Kidney tubule cell (primary cell): Measurements from ENCODE around the gene PNMA8A.

Experiments
- DNase-seq: peaks from one replicate; pipeline ENCODE4 v3.0.0-alpha.2; 2018; ENCODE audit warnings: low spot score

The PNMA8A gene

DNA sequence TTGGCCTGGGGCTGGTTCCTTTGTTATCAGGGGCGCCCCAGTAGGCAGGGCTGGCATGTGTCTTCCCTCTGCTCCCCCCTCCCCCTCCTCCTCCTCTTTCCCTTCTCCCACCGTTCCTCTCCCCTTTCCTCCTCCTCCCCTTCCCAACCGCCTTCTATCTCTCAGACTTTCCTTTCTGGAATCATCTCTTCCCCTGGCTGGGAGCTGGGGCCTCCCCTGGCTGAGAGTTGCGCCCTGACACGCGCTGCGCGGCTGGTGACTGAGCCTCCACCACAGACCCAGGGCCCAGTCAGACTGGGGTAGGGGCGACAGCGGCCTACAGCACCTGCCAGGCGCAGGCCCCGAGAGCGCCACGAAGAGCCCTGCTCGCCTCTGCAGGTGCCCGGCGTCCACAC lies 21.5 kb upstream of the PNMA8A start:
- DNase-seq: no peak

DNA sequence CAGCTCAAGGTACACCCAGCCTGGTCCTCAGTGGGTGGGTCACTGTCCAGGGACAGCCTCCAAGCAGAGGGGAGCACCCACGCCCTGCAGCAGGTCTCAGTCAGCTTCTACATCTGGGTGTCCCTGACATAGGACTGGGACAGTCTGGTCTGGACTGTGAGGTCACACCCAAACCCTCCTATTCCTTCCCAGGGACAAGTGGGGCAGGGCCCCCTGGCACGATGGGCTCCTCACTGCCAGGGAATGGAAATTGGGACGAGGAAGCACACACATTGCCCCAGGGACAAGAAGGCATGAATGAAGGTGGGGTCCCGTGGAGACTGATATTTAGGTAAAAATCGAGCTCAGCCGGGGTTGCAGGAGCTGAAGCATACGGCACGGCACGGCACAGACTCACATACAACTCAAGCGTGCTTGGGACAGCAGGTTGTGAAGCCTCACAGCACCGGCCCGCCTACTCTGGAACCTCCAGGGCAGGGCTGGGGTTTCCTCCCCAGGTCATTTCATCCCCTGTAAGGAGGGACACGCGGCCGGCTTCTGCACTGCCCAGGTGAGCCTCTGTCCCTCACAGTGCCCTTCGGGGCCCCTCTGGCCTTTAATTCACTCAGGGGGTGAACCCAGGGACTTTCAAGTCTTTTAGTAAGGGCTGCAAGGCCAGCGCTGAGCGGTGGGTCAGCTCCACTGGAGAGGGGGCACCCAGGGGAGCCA lies 20.8 kb upstream of the PNMA8A start:
- no peak for DNase-seq

DNA sequence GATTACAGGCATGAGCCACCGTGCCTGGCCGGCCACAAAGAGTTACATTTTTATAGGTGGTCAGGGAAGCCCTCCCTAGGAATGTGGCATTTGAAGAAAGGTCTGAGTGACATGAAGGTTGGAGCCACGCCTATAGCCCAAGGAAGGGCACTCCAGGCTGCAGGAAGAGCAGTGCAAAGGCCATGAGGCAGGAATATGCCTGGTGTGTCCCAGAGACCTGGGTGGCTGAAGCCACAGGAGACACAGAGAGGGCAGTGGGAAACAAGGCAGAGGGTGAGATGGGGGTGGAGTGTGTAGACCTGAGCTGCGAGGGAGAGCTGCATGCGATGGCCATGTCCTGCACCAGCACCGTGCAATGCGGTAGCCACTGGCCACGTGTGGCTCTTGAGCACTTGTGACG lies 19.4 kb upstream of the PNMA8A start:
- no peak for DNase-seq

DNA sequence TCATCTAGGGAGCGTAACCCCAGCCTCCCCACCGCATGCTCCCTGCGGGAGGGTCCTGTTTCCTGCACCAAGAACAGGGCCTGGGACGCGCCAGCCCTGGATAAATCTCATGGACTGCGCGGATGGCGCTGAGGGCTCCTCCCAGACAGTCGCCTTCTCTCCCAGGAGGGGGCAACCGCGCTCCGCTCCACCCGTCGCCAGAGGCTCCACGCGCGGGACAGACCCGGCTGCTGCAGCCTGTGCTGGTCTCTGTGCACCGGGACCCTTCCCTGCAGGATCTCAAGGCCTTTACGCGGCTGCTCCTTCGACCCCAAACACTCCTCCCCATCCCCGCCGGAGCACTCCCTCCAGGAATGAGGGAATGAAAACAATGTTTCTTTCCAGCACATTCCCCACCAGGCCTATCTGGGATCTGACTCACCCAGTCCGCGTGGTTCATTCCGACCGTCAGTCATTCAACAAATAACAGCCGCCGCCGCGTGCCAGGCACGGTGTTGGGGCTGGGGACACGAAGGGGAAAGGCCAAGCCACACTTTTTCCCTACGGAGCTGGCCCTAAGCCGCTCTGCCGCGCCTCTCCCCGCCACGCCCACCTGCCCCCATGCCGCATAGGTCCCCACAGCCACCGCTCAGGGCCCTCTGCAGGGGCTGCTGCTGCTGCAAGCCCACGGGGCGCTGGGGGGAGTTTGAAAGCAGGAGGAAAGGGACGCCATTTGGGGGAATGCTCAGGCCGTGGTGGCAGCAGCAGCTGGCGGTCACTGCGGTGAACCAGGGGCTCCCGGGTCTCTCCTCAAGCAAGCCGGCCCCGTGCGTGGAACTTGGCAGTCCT lies 18.3 kb upstream of the PNMA8A start:
- peak; percentile 46 for DNase-seq

DNA sequence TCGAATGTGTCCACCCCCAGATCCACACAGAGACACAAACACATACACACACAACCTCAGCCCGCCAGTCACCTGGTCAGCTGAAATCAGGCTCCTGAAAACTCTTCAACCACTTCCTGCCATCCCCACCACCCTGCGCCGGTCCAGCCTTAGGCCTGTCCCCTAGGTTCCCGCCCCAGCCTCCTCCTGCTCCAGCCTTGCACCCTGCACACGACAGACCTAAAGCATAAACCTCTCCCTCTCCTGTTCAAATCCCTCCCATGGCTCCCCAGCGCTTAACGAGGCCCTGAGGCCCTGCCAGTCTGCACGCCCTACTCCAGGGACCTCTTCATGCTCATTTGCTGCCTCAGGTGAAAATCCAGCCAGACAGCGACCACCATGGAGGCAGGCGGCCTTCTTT lies 17.2 kb upstream of the PNMA8A start:
- DNase-seq: no peak

DNA sequence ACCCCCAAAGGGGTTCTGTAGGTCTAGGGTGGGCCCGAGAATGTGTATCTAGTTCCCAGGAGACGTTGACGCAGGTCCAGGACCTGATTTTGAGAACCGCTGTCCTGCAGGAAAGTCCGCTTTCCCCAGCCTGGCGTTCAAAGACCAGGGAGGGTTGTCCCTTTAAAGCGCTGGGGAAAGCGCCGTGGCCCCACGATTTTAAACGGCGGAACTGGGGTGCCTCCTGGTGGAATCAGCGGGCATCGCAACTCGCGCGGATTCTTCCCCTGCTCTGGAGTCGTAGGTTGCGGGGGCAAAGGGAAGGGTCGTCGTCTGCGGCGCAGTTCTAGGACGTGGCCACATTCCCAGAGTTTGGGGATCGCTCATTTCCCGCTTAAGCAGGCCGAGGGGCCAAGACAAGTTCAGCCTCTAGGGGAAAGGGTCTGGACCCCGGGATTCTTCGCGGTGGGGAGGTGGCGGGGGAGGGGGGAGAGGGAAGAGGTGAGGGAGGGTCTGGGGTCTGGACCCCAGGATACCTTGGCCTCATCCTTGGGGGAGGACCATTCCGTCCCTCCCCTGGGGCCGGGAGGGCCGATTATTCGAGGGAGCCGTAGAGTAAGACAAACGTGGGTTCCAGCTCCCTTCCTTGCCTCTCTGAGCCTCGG lies 16.6 kb upstream of the PNMA8A start:
- peak; percentile 70 for DNase-seq

DNA sequence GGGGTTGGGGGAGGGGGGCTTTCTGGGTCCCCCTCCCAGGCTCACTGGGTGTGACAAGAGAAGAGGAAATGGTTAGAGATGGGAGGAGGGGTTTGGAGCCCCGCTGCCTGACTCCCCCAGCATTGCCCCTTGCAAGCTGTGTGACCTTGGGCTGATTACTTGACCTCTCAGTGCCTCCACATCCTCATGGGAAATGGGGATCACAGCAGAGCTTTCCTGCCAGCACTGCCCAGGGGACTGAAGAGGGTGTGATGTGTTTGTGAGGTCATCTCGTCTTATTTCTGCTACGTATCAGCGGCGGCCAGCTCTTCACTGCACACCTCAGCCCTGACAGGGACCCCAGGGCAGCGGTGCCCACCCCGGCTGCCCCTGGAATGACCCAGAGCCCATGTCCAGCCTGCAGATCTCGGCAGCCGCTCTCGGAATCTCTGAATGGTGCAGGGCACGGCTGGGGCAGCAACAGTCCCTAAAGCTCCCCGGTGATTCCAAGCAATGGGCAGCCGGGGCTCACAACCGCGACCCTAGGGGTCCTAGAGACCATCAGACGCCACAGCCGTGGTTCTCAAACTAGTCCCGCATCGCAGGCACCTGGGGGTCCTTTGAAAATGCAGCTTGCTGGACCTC lies 15.9 kb upstream of the PNMA8A start:
- no peak for DNase-seq

DNA sequence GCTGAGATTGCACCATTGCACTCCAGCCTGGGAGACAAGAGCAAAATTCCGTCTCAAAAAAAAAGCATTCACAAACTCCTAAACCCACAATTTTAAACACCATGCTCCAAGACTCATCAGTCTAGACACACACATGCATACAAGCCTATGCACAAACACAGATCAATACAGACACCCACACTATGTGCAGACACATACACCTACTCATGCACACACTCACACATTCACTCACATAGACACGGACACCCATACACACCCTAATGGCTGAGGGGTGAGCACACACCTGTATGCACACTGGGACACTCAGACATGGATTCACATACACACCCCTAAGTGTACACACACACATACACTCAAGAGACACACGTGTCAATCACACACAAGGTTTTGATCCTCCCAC lies 15.0 kb upstream of the PNMA8A start:
- no peak for DNase-seq

DNA sequence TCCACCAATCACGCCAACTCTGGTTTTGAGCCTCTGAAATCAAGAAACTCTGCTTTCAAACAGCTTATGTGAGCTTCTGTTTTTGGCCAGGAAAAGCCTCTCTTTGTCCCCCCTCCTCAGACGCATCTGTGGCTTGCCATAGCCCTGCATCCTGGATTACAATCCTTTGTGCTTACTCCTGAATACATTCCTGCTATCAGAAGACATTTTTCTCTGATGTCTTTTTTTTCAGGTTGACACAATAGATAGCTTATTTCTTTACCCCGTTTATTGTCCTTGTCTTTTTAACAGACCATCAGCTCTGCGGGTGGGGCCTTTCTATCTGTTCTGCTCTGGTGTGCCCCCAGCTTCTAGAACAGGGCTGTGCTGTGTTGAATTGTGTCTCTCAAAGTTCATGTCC lies 13.3 kb upstream of the PNMA8A start:
- no peak for DNase-seq

DNA sequence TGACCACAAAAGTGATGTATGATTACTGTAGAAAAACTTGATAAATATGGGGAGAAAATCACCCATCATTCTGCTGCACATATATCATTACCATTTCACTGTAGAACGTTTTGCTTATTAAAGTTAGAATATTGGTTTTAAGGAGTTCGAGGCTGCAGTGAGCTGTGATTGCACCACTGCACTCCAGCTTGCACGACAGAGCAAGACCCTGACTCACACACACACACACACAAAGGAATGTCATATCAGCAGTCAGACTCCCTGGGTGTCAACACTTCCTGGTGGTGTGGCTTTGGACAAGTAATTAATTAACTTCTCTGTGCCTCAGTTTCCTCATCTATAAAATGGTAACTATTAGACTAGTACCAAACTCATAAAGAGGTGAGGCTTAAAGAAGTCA lies 11.3 kb upstream of the PNMA8A start:
- peak; percentile 85 for DNase-seq

DNA sequence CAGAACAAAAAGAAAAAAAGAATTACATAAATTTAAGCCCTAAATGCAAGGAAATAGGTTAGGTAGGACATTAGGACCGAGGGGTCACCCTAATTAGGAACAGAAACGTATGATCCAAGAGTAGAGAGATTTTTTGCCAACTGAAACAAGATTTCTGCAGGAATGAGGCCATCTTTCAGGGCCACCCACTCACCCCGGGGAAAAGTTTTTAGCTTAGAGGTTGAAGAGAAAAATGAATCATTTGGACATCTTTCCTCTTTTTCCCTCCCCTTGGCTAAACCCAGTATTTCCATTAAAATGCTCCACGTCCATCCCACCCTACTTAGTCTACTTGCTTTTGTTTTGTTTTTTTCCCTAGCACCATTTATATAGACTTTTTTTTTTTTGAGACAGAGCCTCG lies 10.6 kb upstream of the PNMA8A start:
- no peak for DNase-seq

DNA sequence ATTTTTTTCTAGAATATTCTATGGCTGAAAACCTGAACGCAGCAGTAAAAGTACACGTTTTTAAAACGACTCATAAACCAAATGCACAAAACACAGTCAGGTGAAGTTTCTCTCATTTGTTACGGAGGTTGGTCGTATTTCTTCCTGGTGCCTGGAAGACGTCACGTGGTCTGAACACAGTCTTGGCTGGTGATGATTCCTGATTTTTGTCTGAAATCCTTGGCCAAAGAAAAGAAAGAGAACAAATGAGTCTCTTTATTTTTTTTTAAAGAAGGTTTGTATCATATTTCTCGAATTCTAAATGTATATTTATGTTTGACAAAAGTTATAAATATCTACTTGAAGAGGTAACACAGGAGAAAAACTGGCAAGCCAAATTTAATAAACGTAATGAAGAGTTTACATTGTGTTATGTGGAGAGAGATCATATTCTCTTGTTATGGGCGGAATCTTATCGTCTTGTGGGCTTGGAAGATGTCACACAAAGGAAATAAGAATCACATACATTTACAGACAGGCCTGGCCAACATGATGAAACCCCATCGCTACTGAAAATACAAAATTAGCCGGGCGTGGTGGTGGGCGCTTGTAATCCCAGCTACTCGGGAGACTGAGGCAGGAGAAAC lies 10.0 kb upstream of the PNMA8A start:
- peak; percentile 32 for DNase-seq

DNA sequence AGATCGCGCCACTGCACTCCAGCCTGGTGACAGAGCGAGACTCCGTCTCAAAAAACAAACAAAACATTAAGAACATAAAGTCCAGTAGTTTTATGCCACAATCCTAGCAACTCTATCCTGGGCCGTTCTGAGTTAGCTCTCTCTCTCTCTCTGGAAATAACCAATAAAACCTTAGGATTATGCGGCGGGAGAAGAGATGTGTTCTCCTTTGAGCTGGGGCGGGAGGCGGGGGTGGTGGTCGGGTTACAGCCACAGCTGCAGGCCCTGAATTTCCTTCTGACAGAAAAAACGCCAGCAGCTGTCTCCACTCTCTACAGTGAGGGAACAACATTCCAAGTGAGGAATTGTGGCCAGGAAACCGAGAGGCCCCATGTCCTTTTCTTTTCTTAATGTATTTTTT lies 9.1 kb upstream of the PNMA8A start:
- DNase-seq: no peak

DNA sequence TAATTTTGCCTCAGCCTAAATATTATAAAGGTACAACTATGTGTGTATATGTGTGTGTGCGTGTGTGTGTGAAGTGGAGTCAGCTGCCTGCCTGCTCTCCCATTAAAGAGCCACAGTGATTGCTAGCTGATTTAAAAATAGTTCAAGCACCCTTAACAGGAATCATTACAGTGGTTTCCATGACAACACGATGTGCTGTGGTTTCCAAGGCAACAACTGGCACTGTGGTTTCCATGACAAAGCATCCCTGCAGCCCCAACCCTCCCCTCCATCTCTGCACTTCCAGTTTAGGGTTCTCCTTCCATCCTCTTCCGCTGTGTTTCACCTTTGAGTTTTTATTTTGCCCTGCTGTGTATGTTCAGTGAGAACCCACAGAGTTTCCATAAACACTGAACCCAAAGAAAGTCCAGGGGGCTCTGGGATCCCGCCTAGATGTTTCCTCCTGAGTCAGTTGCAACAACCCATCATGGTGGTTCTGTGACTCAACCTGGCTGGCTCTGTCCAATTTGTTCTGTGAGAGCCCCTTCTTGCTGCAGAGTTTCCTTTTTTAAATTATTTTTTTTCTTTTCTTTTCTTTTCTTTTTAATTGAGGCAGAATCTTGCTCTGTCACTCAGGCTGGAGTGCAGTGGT lies 7.1 kb upstream of the PNMA8A start:
- DNase-seq: peak; percentile 60

DNA sequence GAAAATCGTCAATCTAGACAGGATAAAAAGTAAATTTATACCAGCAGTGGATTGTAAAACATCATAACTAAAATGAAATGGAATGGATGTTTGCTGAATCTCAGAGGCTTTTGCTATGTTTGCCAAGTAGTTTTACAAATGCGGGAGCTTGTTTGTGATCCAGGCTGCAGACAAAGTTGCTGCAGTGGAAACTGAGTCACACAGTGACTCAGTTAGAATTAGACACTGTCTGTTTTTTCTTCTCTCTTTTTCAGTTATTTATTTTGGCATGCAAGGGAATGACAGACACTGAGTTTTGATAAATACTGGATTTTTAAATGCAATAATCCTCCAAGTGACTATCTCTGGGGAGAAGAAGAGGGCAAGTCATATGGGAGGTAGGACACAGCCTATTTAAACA lies 4.6 kb upstream of the PNMA8A start:
- no peak for DNase-seq

DNA sequence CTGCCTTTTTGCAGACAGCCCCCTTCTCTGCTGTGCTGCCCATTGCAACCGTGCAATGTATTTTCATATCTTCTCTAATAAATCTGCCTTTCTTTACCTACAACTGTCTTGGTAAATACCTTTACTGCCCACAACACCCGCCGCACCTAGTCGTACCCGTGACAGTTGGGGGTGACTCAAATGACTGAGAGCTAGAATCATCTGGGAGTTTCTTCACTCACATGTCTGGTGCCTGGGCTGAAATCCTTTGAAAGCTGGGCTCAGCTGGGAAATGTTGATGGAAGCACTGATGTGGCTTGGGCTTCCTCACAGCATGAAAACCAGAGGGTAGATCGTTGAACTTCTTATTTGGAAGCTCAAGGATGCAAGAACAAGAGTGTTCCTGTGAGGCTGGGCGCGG lies 2.8 kb upstream of the PNMA8A start:
- peak; percentile 65 for DNase-seq

DNA sequence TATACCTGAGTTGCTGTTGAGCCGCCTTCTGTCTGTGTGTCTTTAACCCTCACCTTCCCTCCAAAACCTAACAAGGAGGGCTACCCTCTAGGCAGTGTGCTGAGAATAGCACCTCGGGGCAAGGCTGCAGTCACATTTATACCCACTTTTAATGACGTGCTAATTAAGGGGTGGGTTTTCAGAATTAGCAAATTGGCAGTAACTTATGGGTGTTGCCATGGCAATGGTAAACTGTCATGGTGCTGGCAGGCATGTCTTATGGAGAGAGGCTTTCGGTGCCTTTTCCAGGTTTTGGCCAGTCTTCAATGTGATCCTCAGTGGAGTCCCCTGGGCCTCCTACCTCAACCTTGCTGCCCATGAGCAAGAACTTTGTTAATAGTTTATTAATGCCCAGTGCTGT lies 1.2 kb upstream of the PNMA8A start:
- no peak for DNase-seq

DNA sequence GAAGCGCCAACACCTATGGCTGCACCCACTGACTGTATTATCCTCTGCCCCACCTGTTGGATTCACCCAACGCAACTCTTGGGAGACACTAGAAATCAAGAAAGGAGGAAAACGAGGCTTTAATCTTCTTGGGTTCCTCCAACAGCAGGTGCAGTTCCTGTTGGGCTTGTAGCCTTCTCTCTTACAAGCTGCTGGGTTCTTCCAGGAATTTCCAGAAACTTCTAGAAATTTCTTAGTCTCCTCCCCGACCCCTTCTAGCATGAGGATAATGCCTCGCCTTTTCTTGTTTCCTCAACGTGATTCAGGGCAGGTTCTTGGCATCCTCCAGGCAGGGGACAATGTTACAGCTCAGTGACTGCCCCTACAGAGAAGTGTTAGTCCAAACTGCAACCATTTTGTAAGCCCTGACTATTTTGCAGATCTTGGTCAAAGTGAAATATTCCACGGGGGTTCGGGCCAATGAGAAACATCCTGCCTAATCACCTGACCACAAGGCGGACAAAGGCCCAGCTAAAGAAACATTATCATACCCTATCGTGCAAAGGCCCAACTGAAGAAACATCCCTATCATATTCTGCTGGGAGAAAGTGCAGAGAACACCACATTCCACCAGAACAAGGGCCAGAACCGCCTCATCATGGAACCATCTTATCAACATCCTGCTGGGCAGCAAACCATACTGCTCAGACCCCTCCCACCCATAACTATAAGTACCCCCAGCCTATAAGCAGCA lies 614 bp upstream of the PNMA8A start:
- no peak for DNase-seq

DNA sequence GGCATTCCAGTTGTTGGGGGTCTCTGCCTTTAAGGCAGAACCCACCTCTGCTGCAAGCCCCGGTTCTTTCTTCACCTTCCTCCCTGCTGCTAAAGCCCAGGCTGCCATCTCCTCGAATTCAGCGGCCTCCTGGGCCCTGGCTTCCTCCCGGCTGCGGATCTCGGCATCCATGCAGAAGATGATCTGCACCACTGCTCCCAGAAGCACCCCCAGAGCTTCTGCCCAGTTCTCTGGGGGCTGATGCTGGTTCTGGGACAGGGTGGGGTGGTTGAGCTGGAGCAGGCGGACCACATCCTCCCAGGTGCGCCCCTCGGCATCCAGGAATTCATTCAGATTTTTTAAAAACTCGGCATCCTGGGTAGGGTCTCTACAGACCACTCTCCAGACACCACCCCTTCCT lies 987 bp downstream of the PNMA8A start:
- DNase-seq: no peak

DNA sequence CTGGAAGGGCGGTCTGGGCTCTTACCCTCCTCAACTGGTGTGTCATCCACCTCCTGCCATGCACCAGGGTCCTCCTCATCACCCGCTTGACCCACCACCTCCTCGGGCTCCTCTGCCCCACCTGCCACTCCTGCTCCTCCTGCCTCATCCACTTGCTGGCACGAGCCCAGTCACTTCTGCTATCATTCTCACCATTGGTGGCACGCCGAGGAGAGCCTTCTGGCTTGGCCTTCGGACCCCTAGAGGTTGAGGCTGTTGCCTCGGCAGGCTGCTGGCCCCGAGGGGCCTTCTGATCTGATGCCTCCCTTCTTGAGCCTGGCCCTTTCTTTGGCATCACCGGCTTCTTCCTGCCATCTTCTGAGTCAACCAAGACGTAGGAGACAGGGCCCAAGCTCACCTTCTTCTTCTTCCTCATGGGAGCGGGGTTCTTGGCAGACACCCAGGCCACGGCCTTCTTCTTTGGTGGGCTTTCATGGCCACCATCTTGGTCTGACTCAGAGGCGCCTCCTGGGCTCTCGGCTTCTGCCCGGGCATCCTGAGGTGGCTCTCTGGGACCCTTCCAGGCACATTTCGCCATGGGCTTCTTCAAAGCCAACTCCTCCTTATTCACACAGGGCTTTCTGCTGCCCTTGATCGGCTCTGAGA lies 1.7 kb downstream of the PNMA8A start:
- DNase-seq: no peak
